Stomach (tissue), 4 donors: ENCODE measurements around the gene COPZ2.

Experiments used
- CTCF ChIP-seq, 7 experiments: fragments of 450-650 bp in 4 of 7; fragments of 200-600 bp in 3 of 7; sonication (generic) in 3 of 7; IDR thresholded peaks; one replicate each; pipeline ENCODE4 v1.5.1; 2016 to 2019; ENCODE audit warnings: antibody characterized with exemption in 7 of 7, control low read depth in 2 of 7, mild to moderate bottlenecking in 1 of 7
- POLR2A ChIP-seq, 4 donors: fragments of 450-650 bp; IDR thresholded peaks; one replicate each; pipeline ENCODE4 v1.6.1; 2016; ENCODE audit warnings: antibody characterized with exemption in 4 of 4, control low read depth in 2 of 4, mild to moderate bottlenecking in 1 of 4, moderate library complexity in 1 of 4
- POLR2AphosphoS5 ChIP-seq, 3 donors: sonication (generic); formaldehyde crosslinking; IDR thresholded peaks; one replicate each; pipeline ENCODE4 v1.6.1; 2016; ENCODE audit warnings: antibody characterized with exemption in 3 of 3

- TF ChIP-seq CTCF (IDR thresholded peaks at IDR 0.05) (no peak), POLR2A (IDR thresholded peaks at IDR 0.05) (no peak), POLR2AphosphoS5 (IDR thresholded peaks at IDR 0.05) (no peak)
Measured at GRCh38 chr17:48014595-48015111, 22.9 kb downstream of the COPZ2 start.
